Fibroblast of the conjunctiva (primary cell): ENCODE measurements around the gene P2RY2.
"Not testable (repeated sequence)": the region's sequence is repeated elsewhere in the genome, so short reads cannot be mapped to it uniquely, and the experiment has no call there.

Experiments
- DNase-seq: peaks from one replicate; pipeline ENCODE4 v3.0.0-alpha.2; 2010; ENCODE audit warnings: low read depth

The P2RY2 gene

DNA sequence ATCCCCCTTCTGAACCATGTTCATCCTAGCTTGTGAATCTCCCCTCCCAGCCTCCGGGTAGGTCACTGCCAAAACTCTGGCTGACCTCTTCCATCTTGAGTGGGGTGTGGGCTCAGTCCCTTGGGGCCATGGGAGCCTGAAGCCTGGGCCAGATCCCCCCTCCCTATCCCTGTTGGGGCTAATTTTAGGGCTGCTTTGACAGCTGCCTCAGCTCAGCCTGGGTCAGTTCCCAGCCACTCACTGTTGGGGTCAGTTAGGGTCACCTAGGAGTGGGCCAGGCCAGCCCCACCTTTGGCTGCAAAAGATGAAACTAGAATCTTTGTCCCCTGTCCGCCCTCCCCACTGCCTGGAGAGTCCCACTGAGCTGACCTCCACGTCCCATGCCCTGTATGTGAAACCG is 29.8 kb upstream of the P2RY2 start:
- no peak for DNase-seq

DNA sequence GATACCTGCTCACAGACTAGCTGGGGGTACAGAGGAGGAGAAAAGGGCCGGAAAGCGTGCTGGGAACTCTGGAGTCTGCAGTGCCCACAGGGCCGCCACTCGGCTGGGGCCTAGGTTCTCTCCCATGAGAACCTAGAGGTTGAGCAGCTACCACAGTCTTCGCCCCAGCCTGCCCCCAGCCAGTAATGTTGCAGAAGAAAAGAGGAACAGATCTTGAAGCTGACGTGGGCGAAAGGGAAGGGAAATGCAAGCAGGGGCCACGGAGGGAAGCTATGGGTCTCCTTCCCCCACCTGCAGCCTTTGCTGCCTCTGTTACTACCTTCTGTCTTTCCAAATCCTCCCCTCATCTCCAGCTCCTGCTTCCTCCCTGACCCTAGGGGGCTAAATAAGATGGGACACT is 28.8 kb upstream of the P2RY2 start:
- DNase-seq, result no peak

DNA sequence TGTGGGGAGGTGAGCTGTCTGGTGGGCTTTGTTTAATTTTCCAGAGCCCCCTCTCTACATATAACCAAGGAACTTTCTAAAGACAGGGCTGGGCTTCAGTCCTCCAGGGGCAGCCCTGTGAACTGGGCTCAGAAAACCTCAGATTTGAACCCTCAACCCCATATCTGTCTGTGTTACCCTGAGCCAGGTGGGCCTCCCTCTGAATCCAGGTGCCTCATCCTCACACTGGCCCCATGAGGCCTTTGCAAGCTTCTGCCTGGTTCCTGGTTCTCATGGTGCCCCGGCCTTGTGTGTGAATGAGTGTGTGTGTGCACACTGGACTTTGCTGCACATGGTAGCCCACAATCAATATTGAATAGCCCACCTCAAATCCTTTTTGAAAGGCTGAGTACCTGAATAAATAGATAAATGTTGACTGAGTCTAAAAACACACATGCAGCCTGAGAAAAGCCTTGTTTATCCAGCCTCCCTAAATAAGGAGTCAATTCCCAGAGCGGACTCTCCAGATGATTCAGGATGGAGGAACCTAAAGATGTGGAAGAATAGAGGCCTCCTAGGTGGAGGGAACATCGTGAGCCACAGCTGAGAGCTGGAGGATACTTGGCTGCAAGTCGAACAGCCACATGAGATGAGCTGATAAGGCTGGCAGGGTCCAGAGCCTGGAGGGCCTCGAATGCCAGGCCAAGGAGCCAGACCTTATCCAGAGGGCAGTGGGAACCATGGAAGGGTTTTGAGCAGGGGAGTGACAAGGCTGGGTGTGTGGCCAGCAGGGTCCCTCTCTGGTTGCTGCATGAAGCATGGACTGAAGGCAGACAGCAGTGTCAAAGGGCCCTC is 28.1 kb upstream of the P2RY2 start:
- DNase-seq, result no peak

DNA sequence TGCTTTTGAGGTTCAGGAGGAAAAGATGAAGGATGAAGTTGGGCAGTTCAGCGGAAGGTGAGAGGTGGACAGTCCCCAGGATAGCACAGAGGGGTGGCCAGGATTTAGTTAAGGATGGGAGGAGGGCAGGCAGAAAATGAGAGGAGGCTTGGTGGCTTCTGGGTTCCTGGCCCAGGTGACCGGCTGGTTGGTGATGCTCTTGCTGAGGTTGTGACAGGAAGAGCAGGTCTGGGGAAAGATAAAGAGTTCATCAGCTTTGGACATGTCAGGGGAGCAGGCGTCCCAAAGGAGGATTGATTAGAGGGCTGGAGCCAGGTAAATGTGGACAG is 27.6 kb upstream of the P2RY2 start:
- no peak for DNase-seq

DNA sequence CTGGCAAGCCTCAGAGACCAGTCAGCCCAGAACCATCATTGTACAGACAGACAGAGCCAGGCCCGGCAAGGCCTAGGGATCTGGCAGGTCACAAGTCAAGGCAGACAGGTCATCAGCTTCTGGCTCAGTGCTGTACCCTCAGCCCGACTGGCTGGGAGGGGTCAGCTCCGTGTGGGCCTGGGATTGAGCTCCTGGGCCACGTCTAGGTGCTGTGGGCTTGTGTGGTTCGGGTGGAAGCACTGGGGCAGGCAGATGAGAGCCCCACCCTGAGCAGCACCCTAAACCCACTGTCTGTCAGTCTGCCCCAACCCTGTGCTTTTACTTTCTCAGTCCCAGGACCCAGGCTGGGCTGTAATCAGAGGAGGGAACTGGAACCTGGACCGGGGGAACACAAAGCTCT is 26.9 kb upstream of the P2RY2 start:
- no peak for DNase-seq

DNA sequence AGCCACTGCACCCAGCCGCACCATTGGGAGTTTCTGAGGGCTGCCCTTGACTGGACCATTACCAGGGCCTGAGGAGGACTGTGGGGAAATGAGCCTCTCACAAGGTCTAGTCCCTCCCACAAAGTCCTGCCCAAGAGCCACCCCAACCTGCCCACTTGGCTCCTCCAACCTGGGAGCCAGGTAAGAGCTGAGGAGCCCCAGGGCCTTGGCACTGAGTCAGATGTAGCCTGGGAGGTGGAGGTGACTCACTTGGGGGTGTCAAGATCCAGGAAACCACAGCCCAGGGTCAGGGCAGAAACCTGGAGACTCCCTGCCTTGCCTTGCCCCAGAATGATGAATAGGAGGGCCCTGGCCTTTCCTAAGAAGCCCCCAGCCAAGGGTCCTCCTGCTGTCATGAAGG is 25.8 kb upstream of the P2RY2 start:
- DNase-seq, result no peak

DNA sequence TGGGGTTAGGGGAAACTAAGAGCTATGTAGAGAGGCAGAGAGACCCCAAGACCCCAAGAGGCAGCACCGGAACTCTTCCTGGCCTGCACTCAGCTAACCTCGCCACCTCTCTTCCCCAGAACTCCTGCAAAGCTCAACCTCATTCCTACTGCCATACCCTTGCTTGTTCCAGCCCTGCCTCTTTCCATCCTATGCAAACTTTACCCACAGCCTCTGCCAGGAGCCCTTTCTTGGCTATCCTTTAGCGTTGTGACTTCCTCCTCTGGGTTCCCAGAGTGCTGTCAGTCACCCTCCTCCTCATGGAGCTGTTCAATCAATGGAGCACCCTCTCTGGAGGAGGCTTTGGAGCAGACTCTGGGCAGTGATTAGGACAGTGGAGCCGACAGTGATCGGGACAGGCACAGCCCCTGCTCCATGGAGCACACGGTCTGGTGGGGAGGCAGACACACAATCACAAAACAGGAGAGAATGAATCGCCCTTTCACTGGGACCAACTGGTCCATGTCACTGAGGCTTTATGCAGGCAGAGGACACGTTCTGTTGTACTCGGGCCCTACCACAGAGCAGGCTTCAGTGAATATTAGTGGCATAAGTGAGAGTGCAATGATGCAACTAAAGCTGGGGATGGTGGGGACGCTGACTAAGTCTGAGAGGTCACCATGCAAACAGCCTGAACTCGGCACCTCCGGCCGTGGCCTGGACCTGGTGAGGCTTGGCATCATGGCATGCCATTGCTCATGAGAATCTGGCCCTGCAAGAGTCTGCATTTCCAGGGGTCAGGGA is 24.6 kb upstream of the P2RY2 start:
- no peak for DNase-seq

DNA sequence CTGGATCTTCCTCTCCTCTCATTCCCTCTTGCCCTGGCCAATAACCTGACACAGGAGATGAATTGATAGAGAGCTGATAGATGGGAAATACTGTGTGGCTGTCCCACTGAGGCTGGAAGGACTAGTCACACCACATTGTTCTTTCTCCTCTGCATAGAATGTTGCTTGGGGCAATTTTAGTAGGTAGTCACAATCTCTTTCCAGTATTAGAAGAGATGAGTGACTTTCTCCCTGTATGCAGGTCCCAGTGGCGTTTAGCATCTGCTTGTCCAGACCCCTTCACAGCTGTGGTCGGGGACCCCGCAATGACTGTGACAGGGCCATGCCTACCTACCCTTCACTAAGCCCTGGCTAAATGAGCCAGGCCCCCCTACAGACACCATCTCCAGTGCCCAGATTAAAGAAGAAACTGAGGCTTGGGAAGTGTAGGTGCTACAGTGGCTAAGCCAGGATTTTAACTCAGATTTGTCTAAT is 24.0 kb upstream of the P2RY2 start:
- DNase-seq, result no peak

DNA sequence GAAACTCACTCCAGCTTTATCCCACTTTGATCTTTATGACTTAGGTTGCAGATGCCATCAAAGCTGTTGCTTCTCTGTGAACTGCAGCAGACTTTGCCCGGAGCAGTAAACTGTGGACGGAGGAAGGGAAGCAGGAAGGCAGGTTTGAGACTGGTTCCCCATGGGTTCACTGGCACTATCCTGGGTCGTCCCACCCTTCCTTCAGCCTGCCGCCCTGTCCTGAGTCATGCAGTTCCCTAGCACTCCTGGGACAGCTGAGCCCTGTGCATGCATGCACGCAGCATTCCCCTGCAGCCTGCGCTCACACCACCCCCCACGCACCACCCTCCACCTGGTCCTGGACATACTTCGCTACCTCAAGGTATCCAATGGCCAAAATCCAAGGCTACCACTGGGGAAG is 23.5 kb upstream of the P2RY2 start:
- DNase-seq, result no peak

DNA sequence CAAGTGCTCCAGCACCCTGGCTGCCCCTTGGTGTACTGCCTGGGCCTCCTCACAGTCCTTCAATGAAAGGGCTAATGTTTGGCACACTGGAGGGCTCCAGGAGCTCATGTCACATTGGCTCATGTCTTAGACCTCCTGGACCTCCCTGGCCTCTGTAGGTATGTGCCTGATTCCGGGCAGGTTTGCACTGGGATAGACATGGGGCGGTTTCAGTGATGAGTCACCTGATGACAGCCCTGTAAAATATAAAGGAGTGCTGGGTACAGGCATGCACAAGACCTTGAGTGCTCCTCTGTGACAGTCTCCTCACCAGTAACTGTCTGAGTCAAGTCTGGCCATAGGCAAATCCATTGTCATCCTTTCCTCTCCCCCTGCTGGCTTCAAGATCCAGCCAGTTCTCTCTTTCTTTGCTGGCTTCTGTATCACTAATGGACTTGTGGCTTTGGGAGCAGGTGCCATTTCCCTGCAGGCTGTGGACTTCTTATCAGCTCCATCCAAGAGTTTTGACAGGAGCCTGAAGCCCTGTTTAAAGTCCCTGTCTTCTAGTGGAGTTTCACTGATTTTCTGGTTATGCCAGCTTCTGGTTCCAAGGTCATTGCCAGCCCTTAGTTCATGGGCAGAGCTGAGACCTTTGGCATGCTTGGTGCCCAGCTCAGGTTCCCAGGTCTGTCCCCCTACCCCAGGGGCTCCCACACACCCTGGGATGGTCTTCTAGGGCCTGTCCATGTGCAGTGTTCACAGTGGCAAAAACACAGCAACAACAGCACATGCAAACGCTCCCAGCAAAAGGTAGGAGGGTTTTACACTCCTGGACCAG is 22.7 kb upstream of the P2RY2 start:
- DNase-seq, result no peak

DNA sequence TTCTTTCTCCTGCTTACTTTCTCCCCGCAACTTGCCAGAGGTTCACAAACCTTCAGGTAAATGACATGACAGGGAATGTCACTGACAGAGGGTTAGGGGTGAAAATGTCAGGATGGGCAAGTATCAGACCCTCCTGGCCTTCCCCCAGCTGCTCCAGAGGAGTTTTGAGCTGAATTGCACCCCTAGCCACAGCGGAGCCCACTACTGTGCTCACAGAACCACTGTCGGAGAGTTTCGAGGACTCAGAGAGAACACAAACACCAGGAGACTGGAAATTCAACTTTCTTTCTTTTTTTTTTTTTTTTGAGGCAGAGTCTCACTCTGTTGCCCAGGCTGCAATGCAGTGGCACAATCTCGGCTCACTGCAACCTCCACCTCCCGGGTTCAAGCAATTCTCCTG is 21.5 kb upstream of the P2RY2 start:
- no peak for DNase-seq

DNA sequence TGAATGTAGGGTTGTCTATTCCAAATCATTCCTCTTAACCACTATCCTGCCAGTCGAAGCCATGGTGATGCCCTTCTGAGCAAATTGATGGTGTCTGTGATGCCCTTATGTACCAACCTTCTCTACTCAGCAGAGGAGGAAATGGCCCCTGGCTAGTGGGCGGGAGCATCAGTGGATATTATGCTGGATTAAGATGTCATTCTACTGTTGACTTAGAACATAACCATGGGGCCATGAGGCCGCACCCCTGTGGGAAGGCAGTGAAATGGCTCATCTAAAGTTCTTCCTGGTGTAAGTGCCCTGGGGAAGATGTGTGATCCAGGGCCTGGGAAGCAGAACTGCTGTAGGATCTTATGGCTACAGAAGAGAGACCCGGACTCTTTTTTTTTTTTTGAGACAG is 20.7 kb upstream of the P2RY2 start:
- no peak for DNase-seq

DNA sequence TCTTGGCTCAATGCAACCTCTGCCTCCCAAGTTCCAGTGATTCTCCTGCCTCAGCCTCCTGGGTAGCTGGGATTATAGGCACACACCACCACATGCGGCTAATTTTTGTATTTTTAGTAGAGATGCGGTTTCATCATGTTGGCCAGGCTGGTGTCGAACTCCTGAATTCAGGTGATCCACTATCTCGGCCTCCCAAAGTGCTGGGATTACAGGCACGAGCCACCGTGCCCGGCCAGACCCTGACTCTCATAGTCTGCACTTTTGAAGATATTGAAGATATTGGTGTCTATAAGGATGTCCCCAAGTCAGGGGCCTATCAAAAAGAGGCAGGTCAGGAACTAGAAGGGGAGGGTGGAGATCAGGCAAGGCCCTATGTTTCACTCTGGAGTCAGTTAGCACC is 20.3 kb upstream of the P2RY2 start:
- not testable (repeated sequence) for DNase-seq

DNA sequence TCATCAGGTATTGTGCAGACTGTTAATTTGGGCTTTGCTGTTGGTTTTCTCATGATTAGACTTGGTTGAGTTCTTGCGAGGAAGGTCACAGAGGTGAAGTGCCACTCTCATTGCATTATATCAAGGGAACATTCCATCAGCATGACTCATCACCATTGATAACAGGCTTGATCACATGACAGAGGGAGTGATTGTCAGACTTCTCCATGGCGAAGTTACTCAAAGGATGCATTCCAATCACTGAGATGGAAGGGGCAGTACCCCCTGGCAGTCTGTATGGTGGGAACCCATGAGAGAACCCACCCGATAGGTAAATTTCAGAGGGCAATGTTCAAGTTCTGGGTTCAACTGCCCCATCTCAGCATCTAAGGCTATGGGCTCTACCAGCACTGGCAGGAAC is 19.4 kb upstream of the P2RY2 start:
- no peak for DNase-seq

DNA sequence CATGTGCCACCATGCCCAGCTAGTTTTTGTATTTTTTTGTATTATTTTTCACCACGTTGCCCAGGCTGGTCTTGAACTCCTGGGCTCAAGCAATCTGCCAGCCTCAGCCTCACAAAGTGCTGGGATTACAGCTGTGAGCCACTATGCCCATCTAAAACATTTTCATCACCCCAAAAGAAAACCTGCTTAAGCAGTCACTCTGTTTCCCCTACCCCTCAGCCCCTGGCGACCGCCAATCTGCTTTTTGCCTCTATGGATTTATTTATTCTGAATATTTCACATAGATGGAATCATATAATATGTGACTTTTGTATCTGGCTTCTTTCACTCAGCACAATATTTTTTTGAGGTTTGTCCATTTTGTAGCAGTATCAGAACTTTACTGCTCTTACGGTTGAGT is 18.6 kb upstream of the P2RY2 start:
- no peak for DNase-seq

DNA sequence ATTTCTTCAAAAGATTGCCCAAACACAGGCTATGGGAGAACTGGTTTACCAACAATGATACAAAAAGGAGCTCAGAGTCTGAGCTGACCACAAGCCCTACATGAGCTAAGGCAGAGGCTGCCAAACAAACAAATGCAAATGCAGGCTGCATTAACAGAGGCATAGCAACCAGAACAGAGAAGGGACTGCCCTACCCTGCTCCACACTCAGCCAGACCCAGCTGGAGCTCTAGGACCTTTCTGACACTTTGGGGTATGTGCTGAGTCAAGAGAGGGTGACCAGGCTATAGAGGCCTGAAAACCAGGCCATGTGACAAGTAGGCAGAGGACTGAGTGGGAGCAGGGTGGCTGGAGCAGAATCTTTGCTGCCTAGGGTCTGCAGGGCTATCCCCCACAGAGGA is 17.8 kb upstream of the P2RY2 start:
- DNase-seq, result no peak

DNA sequence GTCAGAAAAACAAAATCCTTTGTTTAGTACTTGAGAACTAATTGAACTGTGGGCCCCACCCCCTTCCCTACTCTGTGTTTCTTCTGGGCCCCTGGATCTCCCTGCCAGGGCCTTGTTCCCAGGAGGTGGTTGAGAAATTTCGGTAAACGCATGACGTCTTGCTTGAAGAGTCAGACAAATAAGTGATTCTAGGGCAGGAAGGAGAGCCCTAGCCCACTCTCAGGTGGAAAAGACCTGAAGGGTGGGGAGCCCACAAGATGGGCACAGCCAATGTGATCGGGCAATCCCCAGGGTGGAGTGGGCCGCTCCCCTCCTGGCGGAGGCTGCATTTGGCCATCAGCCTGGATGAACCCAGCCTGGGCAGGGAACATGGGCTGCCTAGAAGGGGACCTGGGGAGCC is 16.8 kb upstream of the P2RY2 start:
- no peak for DNase-seq

DNA sequence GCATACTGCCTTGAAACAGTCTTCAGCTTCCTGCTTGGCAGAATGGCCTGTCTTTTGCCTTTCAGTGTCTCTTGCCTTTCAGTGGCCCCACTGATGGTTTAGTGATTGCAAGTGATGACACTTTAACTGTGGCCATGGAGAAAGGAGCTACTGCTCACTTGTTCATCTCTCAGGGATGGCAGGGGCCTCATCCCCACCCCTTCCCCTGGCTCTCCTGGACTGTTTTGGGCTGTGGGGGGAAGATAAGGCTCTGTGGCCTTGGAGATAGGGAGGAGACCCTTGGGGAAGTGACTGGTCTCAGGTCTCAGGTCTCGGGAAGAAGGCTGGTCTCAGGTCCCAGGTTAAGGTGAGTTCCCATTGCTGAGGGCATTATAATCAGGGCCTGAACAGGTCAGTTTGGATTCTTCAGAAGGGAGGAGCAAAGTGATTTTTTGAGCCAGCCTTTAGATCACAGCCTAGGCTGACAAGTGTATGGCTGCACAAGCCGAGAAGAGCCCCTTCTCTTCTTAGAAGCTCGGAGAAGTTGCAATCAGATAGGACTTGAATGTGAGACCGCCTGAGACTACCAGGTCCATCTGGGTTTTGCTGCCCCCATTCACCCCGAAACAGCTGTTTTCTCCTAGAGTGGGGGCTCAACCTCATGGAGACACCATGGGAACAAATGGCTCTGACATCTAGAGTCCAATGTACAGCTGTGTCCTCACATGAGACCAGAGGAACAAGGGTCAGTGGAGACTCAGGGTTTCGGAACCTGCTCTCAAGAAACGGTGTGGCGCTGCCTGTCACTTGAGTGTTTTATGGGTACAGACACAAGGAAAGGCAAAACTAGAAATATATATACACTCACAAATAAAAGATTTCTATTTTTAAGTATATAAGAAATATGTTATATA is 15.9 kb upstream of the P2RY2 start:
- no peak for DNase-seq

DNA sequence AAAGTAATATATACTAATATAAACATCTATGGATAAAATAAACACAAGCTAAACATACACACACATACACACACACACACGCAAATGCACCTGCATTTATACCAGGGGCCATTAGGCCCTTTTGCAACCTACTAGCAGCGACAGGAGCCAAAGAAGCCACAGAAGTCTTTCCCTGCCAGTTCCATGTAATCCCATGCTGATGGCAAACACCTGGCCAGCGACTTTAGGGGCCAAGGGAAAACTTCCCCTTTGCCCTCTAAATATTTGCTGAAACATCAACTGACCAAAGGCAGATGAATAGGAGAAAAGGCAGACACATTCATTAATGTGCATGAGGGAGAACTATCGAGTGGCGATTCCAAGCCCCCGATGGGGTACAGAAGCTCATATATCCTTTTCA is 14.8 kb upstream of the P2RY2 start:
- DNase-seq, result no peak

DNA sequence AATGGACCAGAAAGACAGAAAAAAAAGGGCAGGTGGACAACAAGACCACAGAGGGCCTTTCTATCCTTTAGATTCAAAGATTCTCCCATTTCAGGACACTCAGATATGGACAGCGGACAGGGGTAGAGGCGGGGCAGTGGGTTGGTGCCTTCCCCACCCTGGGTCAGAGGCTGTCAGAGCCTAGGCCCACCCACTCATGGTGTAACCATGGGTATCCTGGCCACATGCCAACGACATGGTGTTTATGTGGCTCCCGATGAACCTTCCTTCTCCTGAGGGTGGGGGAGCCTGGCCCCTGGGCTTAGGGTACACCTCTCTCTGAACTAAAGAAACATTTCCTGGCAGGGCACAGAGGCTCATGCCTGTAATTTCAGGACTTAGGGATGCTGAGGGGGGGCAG is 14.3 kb upstream of the P2RY2 start:
- DNase-seq, result no peak

DNA sequence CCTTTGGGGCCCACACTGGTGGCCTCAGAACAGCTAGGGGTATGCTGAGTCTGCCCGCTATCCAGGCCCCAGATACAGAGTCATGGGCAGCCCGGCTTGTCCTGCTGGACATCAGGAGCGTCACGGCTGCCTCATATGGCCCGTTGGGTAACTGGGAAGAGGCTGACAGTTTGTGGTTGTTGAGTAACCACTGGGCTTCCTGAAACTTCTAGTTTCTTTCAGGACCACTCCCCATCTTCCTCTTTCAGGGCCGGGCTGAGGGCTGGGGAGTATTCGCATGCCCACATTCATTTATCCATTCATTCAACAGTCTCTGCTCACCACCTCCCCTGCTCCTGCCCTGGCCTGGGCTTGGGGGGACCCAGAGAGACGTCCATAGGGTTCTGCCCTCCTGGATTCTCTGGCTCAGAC is 13.4 kb upstream of the P2RY2 start:
- DNase-seq, result no peak
